HG03575 (cell line): ENCODE data around the gene KLHL21.
"Not testable (repeated sequence)": the region's sequence is repeated elsewhere in the genome, so short reads cannot be mapped to it uniquely, and the experiment has no call there.

Source experiments
- ATAC-seq: cut with Tn5 transposase; IDR thresholded peaks from one replicate; pipeline ENCODE4 v1.9.1; 2021; ENCODE audit not compliant: unreplicated experiment, insufficient number of reproducible peaks, low FRiP score; ENCODE audit errors: extremely low read depth

KLHL21 gene

DNA sequence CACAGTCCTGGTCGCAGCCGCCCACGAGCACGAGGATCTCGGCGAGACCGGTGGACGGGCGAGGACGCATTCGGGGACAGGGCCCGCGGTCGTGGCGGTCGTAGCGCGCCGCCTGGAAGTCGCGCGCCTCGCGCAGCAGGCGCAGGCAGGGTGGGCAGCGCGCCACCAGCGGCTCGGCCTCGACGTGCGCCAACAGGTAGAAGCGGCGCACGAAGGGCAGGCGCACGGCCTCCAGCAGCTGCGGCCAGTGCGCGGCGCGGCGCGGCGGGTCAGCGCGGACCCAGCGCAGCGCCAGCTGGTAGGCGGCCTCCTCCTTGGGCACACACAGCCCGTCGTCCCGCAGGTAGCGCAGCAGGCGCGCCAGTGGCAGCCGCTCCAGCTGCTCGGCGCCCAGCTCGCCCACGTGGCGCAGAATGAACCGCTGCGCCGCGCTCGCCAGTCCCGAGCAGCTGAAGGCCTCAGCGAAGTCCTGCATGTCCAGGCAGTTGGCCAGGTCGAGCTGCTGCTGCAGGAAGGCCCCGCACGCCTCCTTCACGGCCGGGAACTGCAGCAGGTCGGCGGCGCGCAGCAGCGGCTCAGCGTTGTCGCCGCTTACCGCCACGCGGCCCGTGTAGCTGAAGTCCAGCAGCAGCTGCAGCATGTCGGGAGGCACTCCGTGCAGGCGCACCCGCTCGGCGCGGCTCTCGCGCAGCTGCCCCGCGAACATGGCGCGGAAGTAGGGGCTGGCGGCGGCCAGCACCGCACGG, 573 bp downstream of the KLHL21 start:
- no peak for ATAC-seq

- no peak for ATAC-seq
Measured at GRCh38 chr1:6601049-6601922, 1.4 kb downstream of the KLHL21 start.

GRCh38 chr1:6600410-6601048, 2.1 kb downstream of the KLHL21 start:
- ATAC-seq = no peak

GRCh38 chr1:6599991-6600390, 2.7 kb downstream of the KLHL21 start:
- not testable (repeated sequence) for ATAC-seq

DNA sequence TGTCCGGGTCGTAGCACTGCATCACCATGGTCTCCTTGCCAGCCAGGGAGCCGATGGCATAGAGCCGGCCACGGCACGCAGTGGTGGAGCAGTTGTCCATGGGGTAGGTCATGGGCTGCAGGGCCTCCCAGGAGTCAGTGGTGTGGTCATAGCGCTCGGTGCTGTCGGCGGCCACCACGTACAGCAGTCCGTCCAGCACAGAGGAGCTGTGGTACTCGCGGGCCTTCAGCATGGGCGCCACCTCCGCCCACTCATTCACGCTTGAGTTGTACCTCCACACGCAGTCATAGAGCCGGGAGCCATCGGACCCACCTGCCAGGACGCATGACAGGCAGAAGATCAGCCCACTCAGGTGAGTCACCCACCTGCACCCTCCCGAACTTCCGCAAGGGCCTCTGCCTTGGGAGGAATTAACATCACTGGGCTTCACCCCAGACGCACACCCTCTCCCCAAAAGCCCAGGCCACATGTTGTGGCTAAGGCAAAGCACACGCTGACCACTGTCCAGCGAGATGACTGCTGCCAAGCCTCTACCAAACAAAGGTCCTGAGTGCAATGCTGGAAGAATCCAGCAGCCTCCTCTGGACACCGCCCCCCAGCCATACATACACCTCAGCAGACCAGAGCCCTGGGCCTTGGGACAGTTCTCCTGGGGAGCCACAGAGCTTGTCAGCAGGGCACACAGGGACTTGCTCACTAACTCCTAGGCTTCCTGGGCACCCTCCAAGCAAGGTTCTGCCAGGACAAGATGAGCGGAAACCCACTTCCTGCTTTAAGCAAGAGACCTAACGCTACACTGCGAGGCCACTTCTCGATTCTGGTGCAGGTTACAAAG, 3.3 kb downstream of the KLHL21 start:
- ATAC-seq = no peak

DNA sequence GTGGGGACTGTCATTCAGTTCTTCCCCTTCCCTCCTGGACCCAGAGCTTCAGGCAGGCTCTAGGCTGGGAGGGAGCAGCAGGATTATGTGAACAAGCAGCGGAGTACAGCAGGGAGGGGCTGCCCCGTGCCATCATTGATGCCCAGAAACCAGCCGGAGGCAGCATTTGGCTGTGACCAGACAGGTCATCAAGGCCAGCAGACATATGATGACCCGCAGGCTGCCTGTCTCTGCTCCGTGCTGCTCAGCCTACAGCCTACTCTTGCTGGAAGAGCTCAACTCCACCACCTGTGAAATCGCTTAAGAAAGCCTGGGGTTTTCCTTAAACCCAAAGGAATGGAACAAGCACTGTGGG, 4.9 kb downstream of the KLHL21 start:
- no peak for ATAC-seq

GRCh38 chr1:6596886-6597776, 5.5 kb downstream of the KLHL21 start:
- ATAC-seq = no peak

GRCh38 chr1:6596351-6596750, 6.3 kb downstream of the KLHL21 start:
- ATAC-seq = no peak

- no peak for ATAC-seq
Measured at GRCh38 chr1:6594977-6595740, 7.5 kb downstream of the KLHL21 start.

- ATAC-seq = no peak
Measured at GRCh38 chr1:6593810-6594209, 8.9 kb downstream of the KLHL21 start.

DNA sequence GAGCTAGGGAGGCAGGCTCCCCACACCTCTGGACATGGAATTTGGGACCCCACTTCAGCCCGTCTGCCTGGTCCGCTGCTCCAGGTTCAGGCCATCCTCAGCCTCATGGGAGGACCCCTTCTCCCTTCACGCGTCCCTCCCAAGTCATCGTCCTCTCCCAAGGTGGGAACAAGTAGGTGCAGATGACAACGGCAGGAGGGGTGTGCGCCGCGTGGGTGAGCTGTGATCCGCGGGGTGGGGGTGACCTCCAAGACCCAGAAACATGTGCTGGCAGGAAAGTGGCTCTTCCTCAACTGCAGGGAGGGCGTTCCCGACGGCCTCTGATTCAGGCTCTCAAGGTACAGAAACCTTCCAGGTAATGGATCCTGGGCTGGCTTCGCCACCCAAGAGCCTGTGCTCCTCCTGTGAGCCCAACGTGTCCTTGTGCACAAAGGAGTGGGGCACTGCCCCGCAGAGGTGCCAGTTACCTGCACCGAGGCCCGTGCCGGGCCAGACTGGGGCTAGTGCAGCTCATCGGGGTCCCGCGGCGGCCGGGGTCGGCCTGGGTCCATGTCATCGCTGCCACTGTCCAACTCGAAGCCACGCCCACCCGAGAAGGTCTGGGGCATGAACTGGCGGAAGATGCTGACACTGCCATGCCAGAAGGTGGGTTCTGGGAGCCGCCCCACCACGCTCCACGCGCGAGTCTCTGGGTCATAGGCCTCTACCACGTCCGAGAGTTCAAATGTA, 9.6 kb downstream of the KLHL21 start:
- no peak for ATAC-seq

DNA sequence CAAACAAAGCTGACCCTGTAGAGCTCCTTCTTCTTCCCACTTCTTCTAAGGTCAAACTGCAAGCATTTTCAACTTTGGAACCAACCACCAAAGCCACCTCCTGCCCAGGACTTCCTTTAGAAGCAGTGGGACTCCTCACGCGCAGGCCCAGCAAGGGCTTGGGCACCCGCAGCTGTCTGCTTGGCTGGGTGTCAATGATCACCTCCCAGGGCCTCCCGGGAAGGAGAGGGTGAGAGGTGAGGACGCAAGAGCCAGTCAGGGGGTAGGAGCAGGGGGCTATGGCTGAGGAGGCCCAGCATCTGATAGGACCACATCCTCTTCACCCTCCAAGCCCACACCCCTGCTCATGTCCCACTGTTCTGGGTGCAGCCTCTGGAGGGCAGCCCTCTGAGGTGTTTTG, 10.2 kb downstream of the KLHL21 start:
- no peak for ATAC-seq

DNA sequence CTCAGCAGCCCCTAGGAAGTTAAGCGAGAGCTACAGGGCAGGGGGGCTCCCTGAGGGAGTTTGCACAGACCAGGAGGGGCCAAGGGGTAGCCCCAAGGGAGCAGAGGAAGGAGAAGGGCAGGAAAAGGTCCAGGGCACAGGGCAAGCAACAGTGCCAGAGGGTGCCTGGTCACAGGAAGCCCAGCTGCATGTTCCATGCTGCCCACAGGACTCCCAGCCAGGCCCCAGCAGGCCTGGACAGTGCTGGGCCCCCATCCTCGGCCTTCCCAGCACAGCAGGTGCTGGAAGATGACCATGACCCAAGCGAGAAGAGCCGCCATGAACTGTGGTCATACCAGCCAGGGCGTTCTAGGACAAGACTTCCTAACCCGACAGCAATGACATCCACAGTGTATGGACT, 11.0 kb downstream of the KLHL21 start:
- ATAC-seq = no peak

GRCh38 chr1:6591222-6591621, 11.4 kb downstream of the KLHL21 start:
- no peak for ATAC-seq

- ATAC-seq = no peak
Measured at GRCh38 chr1:6590046-6590445, 12.6 kb downstream of the KLHL21 start.

- no peak for ATAC-seq
Measured at GRCh38 chr1:6588893-6589520, 13.7 kb downstream of the KLHL21 start.
